Endothelial cell of umbilical vein (primary cell): ENCODE results near the gene PDCD1LG2. TPM values are rescaled to one million over a fixed set of nuclear protein-coding genes. Genes with fewer than 3 reads are reported as not detected.

Experiments
- BruUV-seq: library from RNA; stranded (reverse); fragments of 400-500 nt; replicated peaks from 2 replicates; lab custom pipeline; 2021; lab: Mats Ljungman, UMichigan
- CTCF ChIA-PET: fragments of 300-600, 350-600 bp; sonication (Branson Sonifier 250); formaldehyde crosslinking; loops from one replicate; lab custom pipeline; 2021; ENCODE audit warnings: antibody characterized with exemption, inconsistent platforms; lab: Charles Lee
- POLR2A ChIA-PET: fragments of 300-600, 350-600 bp; sonication (Branson Sonifier 250); formaldehyde crosslinking; loops from one replicate; lab custom pipeline; 2021; ENCODE audit warnings: antibody characterized with exemption, inconsistent platforms; lab: Charles Lee
- DNase-seq: peaks from one replicate; pipeline ENCODE4 v3.0.0-alpha.2; 2011; ENCODE audit warnings: low read depth, low spot score
- FAIRE-seq: peaks from 2 replicates; lab custom pipeline; 2011; peaks lifted over from hg19 to GRCh38; lab: Jason Lieb, UNC
- H2AFZ ChIP-seq: 2 replicates; pipeline ENCODE4 v1.6.0; 2012; ENCODE audit warnings: low read depth, low read length, control low read depth, inconsistent platforms
- H3K27ac ChIP-seq: 2 replicates; pipeline ENCODE4 v1.5.1; 2011; ENCODE audit warnings: low read depth, mild to moderate bottlenecking, control low read depth, low read length, moderate library complexity; ENCODE audit not compliant: insufficient read depth
- H3K27me3 ChIP-seq, 2 experiments: 2 replicates each; pipeline versions ENCODE4 v1.6.0 to v1.6.1; 2011; ENCODE audit warnings: low read length in 2 of 2, mixed read lengths in 1 of 2; ENCODE audit not compliant: control insufficient read depth in 2 of 2, insufficient read depth in 2 of 2
- H3K36me3 ChIP-seq, 2 experiments: 2 replicates in 1 of 2; 3 replicates in 1 of 2; pipeline ENCODE4 v1.5.1; 2011; ENCODE audit warnings: low read length in 2 of 2, mild to moderate bottlenecking in 1 of 2, moderate library complexity in 1 of 2; ENCODE audit not compliant: control insufficient read depth in 2 of 2, insufficient read depth in 2 of 2; ENCODE audit errors: extremely low read depth in 1 of 2
- H3K4me1 ChIP-seq: 3 replicates; pipeline ENCODE4 v1.5.1; 2011; ENCODE audit warnings: mild to moderate bottlenecking, low read length; ENCODE audit not compliant: control insufficient read depth, insufficient read depth; ENCODE audit errors: extremely low read depth
- H3K4me2 ChIP-seq: 2 replicates; pipeline ENCODE4 v1.6.1; 2011; ENCODE audit warnings: low read length, control low read depth, mixed read lengths; ENCODE audit not compliant: insufficient read depth
- H3K4me3 ChIP-seq, 3 experiments: fragments of 200-600 bp in 1 of 3; sonication (generic), shearing (Covaris generic) in 1 of 3; replicated peaks in 1 of 3; 2 replicates each; pipeline ENCODE4 v1.5.1; 2011 to 2016; ENCODE audit warnings: control low read depth in 3 of 3, low read length in 3 of 3, mild to moderate bottlenecking in 2 of 3, inconsistent platforms in 1 of 3, low read depth in 1 of 3, moderate library complexity in 1 of 3; ENCODE audit not compliant: insufficient read depth in 1 of 3
- H3K79me2 ChIP-seq: 2 replicates; pipeline ENCODE4 v1.6.0; 2012; ENCODE audit warnings: low read length, inconsistent platforms; ENCODE audit not compliant: control insufficient read depth, insufficient read depth
- H3K9ac ChIP-seq: replicated peaks from 2 replicates; pipeline ENCODE3; 2011; ENCODE audit warnings: low read length, control low read depth; ENCODE audit not compliant: insufficient read depth; ENCODE audit errors: extremely low read depth
- H3K9me1 ChIP-seq: replicated peaks from 3 replicates; pipeline ENCODE4 v1.6.0; 2011; ENCODE audit warnings: mild to moderate bottlenecking, low read length; ENCODE audit not compliant: control insufficient read depth, insufficient read depth; ENCODE audit errors: extremely low read depth
- H3K9me3 ChIP-seq: replicated peaks from 2 replicates; pipeline ENCODE4 v1.5.1; 2012; ENCODE audit warnings: low read length, inconsistent platforms; ENCODE audit not compliant: control insufficient read depth, insufficient read depth
- H4K20me1 ChIP-seq: replicated peaks from 2 replicates; pipeline ENCODE3; 2011; ENCODE audit warnings: mild to moderate bottlenecking, low read length; ENCODE audit not compliant: control insufficient read depth, insufficient read depth; ENCODE audit errors: extremely low read depth
- CTCF ChIP-seq, 2 donors: IDR thresholded peaks; 1 replicate in 1 of 2; 2 replicates in 1 of 2; pipeline ENCODE4 v1.5.1; 2011; ENCODE audit warnings: low read length in 2 of 2, mild to moderate bottlenecking in 2 of 2, moderate library complexity in 2 of 2, control low read depth in 1 of 2, inconsistent platforms in 1 of 2, low read depth in 1 of 2; ENCODE audit not compliant: insufficient read depth in 1 of 2; ENCODE audit errors: extremely low read depth in 1 of 2
- EZH2 ChIP-seq: IDR thresholded peaks from 2 replicates; pipeline ENCODE4 v1.6.1; 2012; ENCODE audit warnings: borderline replicate concordance, low read depth, mild to moderate bottlenecking, moderate library complexity, low read length, inconsistent platforms; ENCODE audit not compliant: severe bottlenecking
- FOS ChIP-seq: IDR thresholded peaks from 2 replicates; pipeline ENCODE4 v1.6.1; 2011; ENCODE audit warnings: mild to moderate bottlenecking, low read length, moderate library complexity, borderline replicate concordance; ENCODE audit not compliant: insufficient read depth
- GATA2 ChIP-seq: IDR thresholded peaks from 2 replicates; pipeline ENCODE4 v1.7.0; 2011; ENCODE audit warnings: low read depth, mild to moderate bottlenecking, moderate library complexity, mixed read lengths, low read length; ENCODE audit not compliant: insufficient read length, insufficient read depth
- JUN ChIP-seq: IDR thresholded peaks from 2 replicates; pipeline ENCODE4 v1.6.1; 2011; ENCODE audit warnings: borderline replicate concordance, low read depth; ENCODE audit not compliant: insufficient read length, insufficient read depth
- MYC ChIP-seq: IDR thresholded peaks from one replicate; pipeline ENCODE4 v1.6.1; 2011; ENCODE audit warnings: mild to moderate bottlenecking, low read depth, low read length
- POLR2A ChIP-seq: IDR thresholded peaks from 2 replicates; pipeline ENCODE4 v1.6.1; 2012; ENCODE audit warnings: low read depth, mild to moderate bottlenecking, control low read depth, low read length
- POLR2AphosphoS5 ChIP-seq: IDR thresholded peaks from 2 replicates; pipeline ENCODE4 v1.6.1; 2012; ENCODE audit warnings: low read depth, mild to moderate bottlenecking, control low read depth, low read length, moderate library complexity; ENCODE audit not compliant: insufficient read depth
- dilution Hi-C: fragments of 300-500 bp; cut with MboI; formaldehyde crosslinking; loops from one replicate; pipeline ENCODE4 v1.15.0; 2019; ENCODE audit warnings: low sequenced_read_pairs; ENCODE audit not compliant: extremely low pct_ligation_motif_present
- intact Hi-C: fragments of 100-400 bp; cut with micrococcal nuclease; formaldehyde crosslinking; loops from one replicate; pipeline ENCODE4 v1.10.0; 2022
- polyA plus RNA-seq, 4 experiments: library from polyadenylated mRNA; depleted of rRNA in 3 of 4; stranded (reverse) in 3 of 4; unstranded in 1 of 4; fragments of >200 nt; gene quantifications; 2 replicates each; pipeline versions ENCODE4 v1.2.1 to v1.2.3, GENCODE V29; 2011 to 2012; ENCODE audit warnings: missing spikeins in 1 of 4
- total RNA-seq: library from RNA; stranded (reverse); gene quantifications from 2 replicates; pipeline ENCODE4 v1.2.3, GENCODE V29; 2021

PDCD1LG2 gene
- total and polyA plus RNA-seq, 2 donors (not counting 3 experiments of a cell fraction or from before 2014, with no cell fraction given) = 7.9 to 9.5 TPM

- Histone ChIP-seq H3K9me1 (no peaks in the 10 kb centered on the region), H3K36me3 (no peaks in the 10 kb centered on the region), H3K4me1 (no peaks in the 10 kb centered on the region), H3K27me3 (no peaks in the 10 kb centered on the region), H4K20me1 (no peaks in the 10 kb centered on the region), H3K9me3 (no peaks in the 10 kb centered on the region), H3K4me2 (no peak overlapping the region), H3K4me3 (no peak overlapping the region), H3K79me2 (no peaks in the 10 kb centered on the region), H3K27ac (no peak overlapping the region), H2AFZ (no peak overlapping the region), H3K9ac (no peak overlapping the region)
- ChIA-PET CTCF (no interaction called here), POLR2A (interaction anchor here (0.6 kb wide), 1 partner anchor 32 kb away, joined by 6 read pairs; no protein-coding TSS in a partner anchor)
- no peak for TF ChIP-seq JUN
- TF ChIP-seq FOS = no peak
- DNase-seq (no peak), FAIRE-seq (peak; percentile 18)
- no TSS peak for BruUV-seq
- intact Hi-C loops (no loop called here), dilution Hi-C loops (no loop called here)
These were observed 51.6 kb downstream of the PDCD1LG2 start for GRCh38 chr9:5561828-5562488.

- no peaks in the 10 kb centered on the region for H3K79me2 ChIP-seq
- no peaks in the 10 kb centered on the region for H3K27me3 ChIP-seq
- H3K4me2 ChIP-seq = no peak overlapping the region
- intact Hi-C loops (no loop called here), dilution Hi-C loops (no loop called here)
- no peak overlapping the region for H3K4me3 ChIP-seq
- ChIA-PET CTCF (interaction anchor here (1.3 kb wide), 1 partner anchor 12 kb away, joined by 3 read pairs; no protein-coding TSS in a partner anchor), POLR2A (interaction anchor here (0.6 kb wide), 1 partner anchor 33 kb away, joined by 6 read pairs; no protein-coding TSS in a partner anchor)
- no peaks in the 10 kb centered on the region for H3K9me1 ChIP-seq
- H3K9ac ChIP-seq = no peak overlapping the region
- no peaks in the 10 kb centered on the region for H3K9me3 ChIP-seq
- H3K27ac ChIP-seq = no peak overlapping the region
- BruUV-seq = no TSS peak
- TF ChIP-seq MYC (no peak), GATA2 (no peak), CTCF (IDR thresholded peaks at IDR 0.05; ENCODE audit: extremely low read depth in 1 of 2, insufficient read depth in 1 of 2, low read depth in 1 of 2, low read length in 2 of 2) (no peak), POLR2A (no peak), JUN (no peak), FOS (no peak), POLR2AphosphoS5 (no peak), EZH2 (no peak)
- DNase-seq (no peak), FAIRE-seq (no peak)
- no peaks in the 10 kb centered on the region for H3K4me1 ChIP-seq
- H2AFZ ChIP-seq = no peak overlapping the region
- no peaks in the 10 kb centered on the region for H4K20me1 ChIP-seq
- H3K36me3 ChIP-seq = no peaks in the 10 kb centered on the region
These were observed 52.6 kb downstream of the PDCD1LG2 start for GRCh38 chr9:5562806-5563416.
